ENCODE results near the gene PIEZO1. TPM values are rescaled to one million over a fixed set of nuclear protein-coding genes. Genes with fewer than 3 reads are reported as not detected.
A peak's percentile ranks its signal among the peaks of the same experiment; 100 is the strongest.
"Not testable (repeated sequence)": the region's sequence is repeated elsewhere in the genome, so short reads cannot be mapped to it uniquely, and the experiment has no call there.

Gene PIEZO1
- total RNA-seq, 2 donors from 2014 or later, result 272 to 318 TPM

DNA sequence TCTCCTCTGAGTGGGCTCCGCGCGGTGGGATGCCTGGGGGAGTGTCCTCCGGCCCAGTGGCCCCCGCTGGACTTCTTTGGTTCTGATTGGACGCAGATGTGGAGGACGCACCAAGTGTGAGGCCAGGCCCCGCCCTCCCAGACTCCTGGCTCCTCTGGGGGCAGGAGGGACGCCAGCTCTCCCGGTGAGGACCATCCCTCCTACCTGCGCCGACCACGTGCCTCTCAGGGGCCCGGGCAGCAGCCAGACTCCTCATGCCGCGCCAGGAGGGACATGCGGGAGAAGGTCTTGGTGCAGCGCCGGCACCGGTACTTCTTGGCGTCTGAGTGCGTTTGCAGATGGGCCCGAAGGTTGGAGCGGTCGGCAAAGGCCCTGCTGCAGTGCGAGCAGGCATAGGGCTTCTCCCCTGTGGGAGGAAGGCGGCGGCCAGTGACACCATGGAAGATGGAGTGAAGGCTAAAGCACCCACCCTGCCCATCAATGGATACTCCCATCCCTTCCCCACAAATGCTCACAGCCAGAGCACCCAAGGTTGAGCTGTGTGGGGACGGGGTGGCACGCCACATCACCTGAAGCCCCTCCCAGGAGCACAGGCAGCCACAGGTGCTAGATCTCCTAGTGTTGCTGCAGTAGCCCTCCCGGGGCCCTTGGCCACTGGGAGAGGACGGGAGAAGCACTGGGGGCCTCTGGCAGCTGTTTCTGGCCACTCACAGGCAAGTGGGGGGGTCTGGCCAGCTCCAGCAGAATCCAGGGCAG, 106.6 kb downstream of the PIEZO1 start:
- Mint-ChIP-seq H3K27ac (no peak overlapping the region), H3K4me3 (no peak overlapping the region), H3K36me3 (ENCODE audit: low read depth) (no peaks in the 10 kb centered on the region), H3K27me3 (no peaks in the 10 kb centered on the region), H3K4me1 (peaks cover 20% of the 10 kb centered on the region)
- ATAC-seq, result no peak
- no peaks in the 10 kb centered on the region for H3K9me3 ChIP-seq (ENCODE audit: control insufficient read depth, low read length, poor library complexity, severe bottlenecking)
- DNase-seq, result no peak

GRCh38 chr16:88677721-88678120, 107.3 kb downstream of the PIEZO1 start:
- Mint-ChIP-seq H3K36me3 (ENCODE audit: low read depth) (no peaks in the 10 kb centered on the region), H3K27ac (no peak overlapping the region), H3K4me3 (no peak overlapping the region), H3K27me3 (no peaks in the 10 kb centered on the region), H3K4me1 (peaks cover 18% of the 10 kb centered on the region)
- DNase-seq, result no peak
- H3K9me3 ChIP-seq (ENCODE audit: control insufficient read depth, low read length, poor library complexity, severe bottlenecking), result no peaks in the 10 kb centered on the region
- ATAC-seq, result no peak

DNA sequence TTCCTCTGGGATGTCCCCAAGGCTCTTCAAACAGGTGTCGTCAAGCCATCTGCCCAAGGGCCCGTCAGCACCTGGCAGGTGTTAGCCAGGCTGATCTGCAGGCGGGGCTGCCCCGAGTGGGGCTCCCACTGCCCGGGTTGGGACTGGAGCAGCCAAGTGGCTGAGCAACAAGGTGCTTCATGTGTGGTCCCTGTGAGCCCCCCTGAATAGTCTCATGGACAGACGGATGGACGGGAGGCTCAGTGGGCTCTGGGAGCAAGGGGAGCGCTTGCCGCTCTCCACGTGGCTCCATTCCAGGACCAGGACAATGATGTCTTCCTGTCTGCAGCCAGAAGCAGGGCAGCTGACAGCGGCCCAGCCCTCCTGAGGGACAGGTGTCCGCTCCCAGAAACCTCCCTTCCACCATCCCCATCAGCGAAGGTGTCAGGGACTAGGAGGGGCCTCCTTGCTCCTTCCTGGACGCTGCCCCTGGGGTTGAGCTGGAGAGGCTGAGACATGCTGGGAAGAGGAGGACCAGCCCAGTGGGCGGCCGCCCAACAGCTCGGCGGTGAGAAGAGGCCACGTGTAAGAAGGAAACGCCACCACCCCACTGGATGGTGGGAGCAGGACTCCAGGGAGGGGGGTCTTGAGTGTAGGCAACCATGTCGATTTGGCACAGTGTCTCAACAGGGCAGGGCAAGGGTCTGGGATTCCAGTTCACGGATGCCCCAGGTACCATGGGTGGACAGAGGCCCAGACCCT, 108.3 kb downstream of the PIEZO1 start:
- H3K27me3 Mint-ChIP-seq, result no peaks in the 10 kb centered on the region
- H3K36me3 Mint-ChIP-seq (ENCODE audit: low read depth), result no peaks in the 10 kb centered on the region
- H3K27ac Mint-ChIP-seq, result no peak overlapping the region
- H3K4me3 Mint-ChIP-seq, result no peak overlapping the region
- ATAC-seq, result no peak
- no peaks in the 10 kb centered on the region for H3K9me3 ChIP-seq (ENCODE audit: control insufficient read depth, low read length, poor library complexity, severe bottlenecking)
- DNase-seq, result no peak
- H3K4me1 Mint-ChIP-seq, result peaks cover 9% of the 10 kb centered on the region

DNA sequence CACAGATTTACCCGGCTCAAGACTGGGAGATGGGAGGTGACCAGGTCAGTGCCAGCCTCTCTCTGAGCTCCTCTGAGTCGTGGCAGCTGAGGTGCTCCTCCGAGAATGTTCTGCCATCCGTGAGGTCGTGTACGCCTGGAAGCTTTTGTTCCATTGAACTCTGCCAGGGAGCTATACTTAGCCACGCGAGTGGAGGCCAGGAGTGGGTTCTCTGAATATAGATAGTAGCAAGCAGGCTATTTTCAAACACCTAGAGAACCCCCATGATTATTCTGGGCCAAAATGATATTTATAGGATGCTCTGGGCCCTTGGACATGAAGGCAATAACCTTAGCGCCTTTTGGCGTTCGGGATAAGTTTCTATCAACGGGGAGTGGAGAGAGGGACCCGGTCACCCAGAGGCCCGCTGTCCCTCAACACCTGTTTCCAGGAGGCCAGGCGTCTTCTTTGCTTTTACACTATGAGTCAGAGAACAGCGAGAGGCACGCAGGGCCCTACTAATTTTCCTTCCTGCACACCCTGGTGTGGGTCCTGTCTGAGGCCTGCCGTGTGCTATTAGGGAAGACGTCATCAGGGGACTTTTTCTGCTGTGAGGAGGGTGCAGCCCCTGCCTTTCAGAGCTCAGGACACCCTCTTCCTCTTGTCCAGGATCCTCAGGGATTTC, 111.2 kb downstream of the PIEZO1 start:
- DNase-seq, result no peak
- ATAC-seq, result no peak
- Mint-ChIP-seq H3K4me3 (no peak overlapping the region), H3K27me3 (no peaks in the 10 kb centered on the region), H3K4me1 (peaks cover 2% of the 10 kb centered on the region), H3K36me3 (ENCODE audit: low read depth) (no peaks in the 10 kb centered on the region), H3K27ac (peak overlapping the region; percentile 9)
- H3K9me3 ChIP-seq (ENCODE audit: control insufficient read depth, low read length, poor library complexity, severe bottlenecking), result no peaks in the 10 kb centered on the region

DNA sequence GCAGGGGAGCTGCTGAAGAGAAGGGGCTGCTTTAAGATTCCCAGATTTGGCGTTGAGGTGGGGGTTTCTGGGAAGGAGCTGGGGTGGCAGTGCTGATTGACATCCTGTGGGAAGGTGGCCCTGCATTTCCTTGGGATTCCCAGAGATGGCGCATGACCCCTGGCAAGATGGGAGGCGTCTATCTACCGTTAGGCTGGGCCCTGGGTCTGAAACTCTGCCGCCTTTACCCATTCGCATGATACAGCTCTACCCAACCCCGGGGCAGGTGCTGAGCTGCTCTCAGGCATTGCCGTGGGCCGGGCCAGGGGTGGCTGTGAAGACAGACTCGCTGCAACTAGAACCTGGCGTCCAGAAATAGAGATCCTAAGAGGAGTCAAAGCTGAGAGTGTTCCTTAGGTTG, 112.2 kb downstream of the PIEZO1 start:
- Mint-ChIP-seq H3K27ac (no peak overlapping the region), H3K36me3 (ENCODE audit: low read depth) (no peaks in the 10 kb centered on the region), H3K27me3 (no peaks in the 10 kb centered on the region), H3K4me3 (no peak overlapping the region), H3K4me1 (peaks cover 4% of the 10 kb centered on the region)
- no peaks in the 10 kb centered on the region for H3K9me3 ChIP-seq (ENCODE audit: control insufficient read depth, low read length, poor library complexity, severe bottlenecking)
- DNase-seq, result no peak
- ATAC-seq, result no peak

- Mint-ChIP-seq H3K27ac (no peak overlapping the region), H3K4me3 (no peak overlapping the region), H3K27me3 (no peaks in the 10 kb centered on the region), H3K4me1 (peaks cover 4% of the 10 kb centered on the region), H3K36me3 (ENCODE audit: low read depth) (no peaks in the 10 kb centered on the region)
- DNase-seq (no peak), ATAC-seq (no peak)
- H3K9me3 ChIP-seq (ENCODE audit: control insufficient read depth, low read length, poor library complexity, severe bottlenecking), result no peaks in the 10 kb centered on the region
Observed at GRCh38 chr16:88671806-88672205, 113.2 kb downstream of the PIEZO1 start.

DNA sequence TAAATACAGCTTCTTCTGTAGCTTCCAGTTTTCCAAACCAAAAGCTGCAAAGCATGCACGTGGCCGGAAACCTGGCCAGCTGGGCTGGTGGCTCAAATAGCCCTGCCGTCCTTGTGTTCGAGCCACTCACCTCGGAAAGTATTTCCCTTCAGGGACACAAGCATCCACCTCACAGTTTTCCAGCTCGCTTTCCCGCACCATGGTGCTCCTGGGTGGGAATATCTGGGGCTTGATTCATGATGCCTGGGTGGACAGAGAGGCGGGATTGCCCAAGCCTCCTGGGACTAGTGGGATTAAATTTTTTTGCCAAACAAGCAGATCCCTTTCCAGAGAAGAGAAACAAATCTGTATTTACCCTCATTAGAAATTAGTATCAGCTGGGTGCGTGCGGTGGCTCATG, 115.0 kb downstream of the PIEZO1 start:
- Mint-ChIP-seq H3K27ac (no peak overlapping the region), H3K4me3 (no peak overlapping the region), H3K27me3 (no peaks in the 10 kb centered on the region), H3K36me3 (ENCODE audit: low read depth) (no peaks in the 10 kb centered on the region), H3K4me1 (peaks cover 4% of the 10 kb centered on the region)
- ATAC-seq (no peak), DNase-seq (no peak)
- H3K9me3 ChIP-seq (ENCODE audit: control insufficient read depth, low read length, poor library complexity, severe bottlenecking), result no peaks in the 10 kb centered on the region

- H3K9me3 ChIP-seq (ENCODE audit: control insufficient read depth, low read length, poor library complexity, severe bottlenecking); H3K36me3 Mint-ChIP-seq (ENCODE audit: low read depth); ATAC-seq; H3K4me3 Mint-ChIP-seq; H3K27me3 Mint-ChIP-seq; DNase-seq; H3K27ac Mint-ChIP-seq; H3K4me1 Mint-ChIP-seq: not testable (repeated sequence)
Observed at GRCh38 chr16:88669493-88669892, 115.5 kb downstream of the PIEZO1 start.

DNA sequence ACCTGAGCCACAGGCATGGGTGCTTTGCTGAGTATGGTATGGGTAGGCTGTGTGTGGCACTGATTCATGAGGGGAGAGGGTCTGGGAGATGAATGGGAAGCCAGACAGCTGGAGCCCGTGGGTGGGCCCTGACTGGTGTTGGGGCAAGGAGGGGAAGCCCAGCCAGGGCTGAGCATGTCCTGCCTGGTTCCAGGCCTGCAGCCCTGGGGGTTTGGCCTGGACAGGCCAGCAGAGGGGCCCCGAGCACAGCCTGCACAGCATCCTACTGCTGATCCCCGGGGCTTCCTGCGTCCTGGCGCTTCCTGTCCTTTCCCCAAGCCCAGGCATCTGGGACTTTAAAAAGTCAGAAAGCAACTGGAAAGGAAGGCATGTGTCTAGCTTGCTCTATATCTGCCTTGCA, 117.6 kb downstream of the PIEZO1 start:
- ATAC-seq (no peak), DNase-seq (no peak)
- peak overlapping the region; percentile 45 for H3K27ac Mint-ChIP-seq
- H3K36me3 Mint-ChIP-seq (ENCODE audit: low read depth), result no peaks in the 10 kb centered on the region
- no peaks in the 10 kb centered on the region for H3K9me3 ChIP-seq (ENCODE audit: control insufficient read depth, low read length, poor library complexity, severe bottlenecking)
- H3K27me3 Mint-ChIP-seq, result no peaks in the 10 kb centered on the region
- H3K4me1 Mint-ChIP-seq, result peaks cover 5% of the 10 kb centered on the region
- H3K4me3 Mint-ChIP-seq, result no peak overlapping the region

- H3K27me3 Mint-ChIP-seq, result no peaks in the 10 kb centered on the region
- H3K4me3 Mint-ChIP-seq, result no peak overlapping the region
- H3K4me1 Mint-ChIP-seq, result peaks cover 13% of the 10 kb centered on the region
- peak overlapping the region; percentile 19 for H3K27ac Mint-ChIP-seq
- no peaks in the 10 kb centered on the region for H3K9me3 ChIP-seq (ENCODE audit: control insufficient read depth, low read length, poor library complexity, severe bottlenecking)
- no peak for DNase-seq
- no peaks in the 10 kb centered on the region for H3K36me3 Mint-ChIP-seq (ENCODE audit: low read depth)
- no peak for ATAC-seq
Observed at GRCh38 chr16:88665570-88665969, 119.5 kb downstream of the PIEZO1 start.

Other genes with a start within 250 kb of the PIEZO1 start
- gene ZC3H18, start 214.8 kb downstream of the PIEZO1 start, total RNA-seq, result 100 to 1,000 TPM; 100 to 141 TPM
- gene IL17C, start 146.6 kb downstream of the PIEZO1 start, total RNA-seq, result under 1 TPM; 0.65 to 0.86 TPM
- 100 to 1,000 TPM; 346 to 383 TPM for gene CYBA, start 134.2 kb downstream of the PIEZO1 start, total RNA-seq
- gene MVD, start 122.1 kb downstream of the PIEZO1 start, total RNA-seq, result 10 to 100 TPM; 40.4 to 72.8 TPM
- 10 to 100 TPM in 1 of 2 donors, 1 to 10 TPM in 1; 7.7 to 10.2 TPM for gene SNAI3, start 98.7 kb downstream of the PIEZO1 start, total RNA-seq
- gene RNF166, start 78.8 kb downstream of the PIEZO1 start, total RNA-seq, result 100 to 1,000 TPM; 235 to 398 TPM
- gene CTU2, start 78.7 kb downstream of the PIEZO1 start, total RNA-seq, result 10 to 100 TPM; 22.4 to 33.6 TPM
- gene CDT1, start 18.6 kb upstream of the PIEZO1 start, total RNA-seq, result 1 to 10 TPM in 1 of 2 donors, under 1 TPM in 1; 0.42 to 1.3 TPM
- 100 to 1,000 TPM; 130 to 158 TPM for gene APRT, start 26.7 kb upstream of the PIEZO1 start, total RNA-seq
- gene GALNS, start 71.7 kb upstream of the PIEZO1 start, total RNA-seq, result 10 to 100 TPM; 37.2 to 38.6 TPM
- 10 to 100 TPM; 33.5 to 43.0 TPM for gene TRAPPC2L, start 71.9 kb upstream of the PIEZO1 start, total RNA-seq
- gene PABPN1L, start 81.4 kb upstream of the PIEZO1 start, total RNA-seq, result not detected
- 1 to 10 TPM; 3.2 to 4.4 TPM for gene CBFA2T3, start 192.0 kb upstream of the PIEZO1 start, total RNA-seq